GM21528 (cell line): ENCODE data around the gene MAPK6.
"Not testable (repeated sequence)": the region's sequence is repeated elsewhere in the genome, so short reads cannot be mapped to it uniquely, and the experiment has no call there.

Experiments used
- ATAC-seq: cut with Tn5 transposase; IDR thresholded peaks from one replicate; pipeline ENCODE4 v1.9.1; 2021; ENCODE audit warnings: mild to moderate bottlenecking, moderate library complexity; ENCODE audit not compliant: unreplicated experiment, low FRiP score

The MAPK6 gene

DNA sequence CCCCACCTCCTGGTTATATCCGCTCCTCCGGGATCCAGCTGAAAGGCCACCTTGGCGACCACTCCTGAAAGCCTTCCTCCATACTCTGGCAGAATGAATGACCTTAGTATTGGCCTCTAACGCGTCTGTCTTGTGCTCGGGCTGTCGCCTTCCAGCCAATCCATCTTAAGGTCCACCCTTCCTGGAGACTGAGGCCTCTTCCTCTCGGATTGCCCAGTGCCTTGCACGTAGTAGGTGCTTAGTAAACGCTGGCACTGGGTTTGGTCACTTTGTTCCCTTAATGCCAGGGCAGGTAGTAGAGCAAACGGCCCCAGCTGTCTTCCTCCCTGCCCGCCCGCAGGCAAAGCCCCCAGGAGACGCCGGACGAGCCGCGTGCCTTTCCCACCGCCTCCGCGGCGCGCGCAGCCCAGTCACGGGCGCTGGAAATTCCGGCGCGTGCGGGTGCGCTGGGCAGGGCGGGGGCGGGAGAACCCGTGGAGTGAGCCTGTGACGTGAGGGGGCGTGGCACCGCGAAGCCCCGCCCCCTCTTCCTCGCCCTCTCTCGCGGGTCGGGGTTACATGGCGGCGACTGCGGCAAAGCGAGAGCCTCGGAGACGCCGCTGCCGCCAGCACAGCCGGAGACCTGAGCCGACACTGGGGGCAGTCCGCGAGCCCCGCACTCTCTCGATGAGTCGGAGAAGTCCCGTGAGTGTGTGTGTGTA is at the start of gene MAPK6:
Gene MAPK6, plus strand, starts transcription at position 527 of the 701 bp plus-strand sequence. CDS start 27,242 bp downstream, outside the sequence.
- ATAC-seq, result peak; percentile 77

DNA sequence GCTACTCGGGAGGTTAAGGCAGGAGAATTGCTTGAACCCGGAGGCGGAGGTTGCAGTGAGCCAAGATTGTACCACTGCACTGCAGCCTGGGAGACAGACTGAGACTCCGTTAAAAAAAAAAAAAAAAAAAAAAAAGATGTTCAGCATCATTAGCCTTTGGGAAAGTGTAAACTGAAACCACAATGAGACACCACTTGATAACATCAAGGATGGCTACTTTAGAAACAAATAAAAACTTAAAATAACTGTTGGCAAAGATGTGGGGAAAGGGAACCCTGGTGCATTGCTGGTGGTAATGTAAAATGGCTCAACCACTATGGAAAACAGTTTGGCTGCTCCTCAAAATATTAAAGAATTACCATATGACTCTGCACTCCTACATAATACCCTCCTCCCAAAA is 49.3 kb upstream of the MAPK6 start:
- ATAC-seq, result no peak

DNA sequence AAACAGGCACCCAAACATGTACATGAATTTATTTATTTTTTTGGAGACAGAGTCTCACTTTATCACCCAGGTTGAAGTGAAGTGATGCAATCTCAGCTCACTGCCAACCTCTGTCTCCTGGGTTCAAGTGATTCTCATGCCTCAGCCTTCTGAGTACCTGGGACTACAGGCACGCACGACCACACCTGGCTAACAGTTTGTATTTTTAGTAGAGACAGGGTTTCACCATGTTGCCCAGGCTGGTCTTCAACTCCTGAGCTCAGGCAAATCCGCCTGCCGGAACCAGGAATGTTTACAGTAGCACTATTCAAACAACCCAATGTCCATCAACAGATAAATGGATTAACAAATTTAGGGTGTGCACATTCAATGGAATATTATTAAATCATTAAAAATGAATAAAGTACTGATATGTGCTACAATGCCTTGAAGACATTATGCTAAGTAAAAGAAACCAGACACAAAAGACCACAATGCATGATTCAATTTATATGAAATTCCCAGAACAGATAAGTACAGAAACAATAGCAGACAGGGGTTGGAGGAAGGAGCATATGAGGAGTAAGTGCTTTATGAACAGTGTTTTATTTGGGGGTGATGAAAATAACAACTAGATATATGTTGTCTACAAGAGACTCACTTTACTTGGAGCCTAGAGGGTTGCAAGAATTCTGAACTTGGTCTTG is 48.7 kb upstream of the MAPK6 start:
- no peak for ATAC-seq

DNA sequence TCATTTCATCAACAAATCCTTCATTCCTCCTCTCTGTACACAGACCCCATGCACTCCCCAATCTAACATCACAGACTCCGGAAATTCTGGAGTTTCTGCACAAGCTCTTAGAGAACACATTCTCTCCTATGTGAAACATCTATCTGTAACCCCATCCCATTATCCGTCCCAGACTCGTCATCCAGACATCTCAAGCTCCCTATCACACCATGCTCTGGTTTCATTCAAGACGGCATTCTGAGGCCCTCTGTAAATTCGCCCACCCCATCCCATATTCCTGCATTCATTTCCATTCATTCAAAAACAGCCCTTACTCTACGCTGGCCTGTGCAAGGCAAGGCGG is 48.0 kb upstream of the MAPK6 start:
- ATAC-seq, result peak; percentile 29

DNA sequence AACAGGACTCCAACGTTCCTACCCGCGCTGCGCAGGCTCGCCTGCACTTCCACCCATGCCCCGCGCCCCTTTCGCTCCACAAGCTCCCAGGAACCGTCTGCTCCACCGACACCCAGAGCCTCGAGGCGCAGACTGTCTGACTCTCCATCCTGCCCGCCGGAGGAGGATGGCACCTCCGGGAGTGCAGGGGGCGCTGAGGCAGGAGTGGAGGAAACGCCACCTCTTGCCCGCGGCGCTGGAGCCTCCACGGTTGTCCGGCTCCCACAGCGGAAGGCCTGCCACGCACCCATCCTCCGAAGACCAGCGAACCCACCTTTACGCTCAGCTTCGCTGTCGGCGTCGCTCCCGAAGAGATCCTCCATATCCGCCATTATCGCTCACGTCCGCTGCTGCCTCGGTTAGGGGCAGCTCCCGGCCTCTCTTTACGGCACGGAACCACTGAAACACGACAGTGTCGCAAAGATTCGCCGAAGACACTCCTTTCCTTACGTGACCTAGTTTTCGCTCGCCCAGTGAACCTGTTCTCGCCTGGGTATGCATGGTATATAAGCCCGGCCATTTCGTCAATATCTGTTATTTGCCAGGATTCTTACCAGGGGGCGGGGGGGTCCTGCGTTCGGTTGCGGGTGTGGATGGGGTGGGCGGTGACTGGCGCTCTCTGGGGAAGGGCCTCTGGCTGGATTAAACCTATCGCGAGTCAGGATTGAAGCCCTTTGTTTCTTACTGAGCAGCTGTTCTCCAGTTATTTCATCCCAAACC is 47.5 kb upstream of the MAPK6 start, which contains the start of gene LEO1:
Gene LEO1, minus strand, starts transcription at position 404 of the 759 bp plus-strand sequence. Its CDS starts 33 bp downstream, at position 371.
- ATAC-seq, result peak; percentile 88

DNA sequence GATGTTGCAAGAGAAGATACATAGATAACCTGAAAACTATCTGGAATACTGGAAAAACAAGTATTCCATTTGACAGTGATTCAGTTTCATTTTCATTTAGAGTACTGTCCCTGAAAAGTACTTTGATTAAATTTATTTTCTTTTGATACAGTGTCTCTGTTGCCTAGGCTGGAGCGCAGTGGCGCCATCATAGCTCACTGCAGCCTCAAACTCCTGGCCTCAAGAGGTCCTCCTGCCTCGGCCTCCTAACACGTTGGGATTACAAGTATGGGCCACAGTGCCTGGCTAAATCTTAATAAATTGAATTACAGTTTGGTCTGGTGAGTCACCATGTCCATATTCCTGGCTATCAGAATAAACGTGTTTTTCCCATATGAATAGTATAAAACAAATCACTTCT is 45.8 kb upstream of the MAPK6 start:
- ATAC-seq, result no peak

DNA sequence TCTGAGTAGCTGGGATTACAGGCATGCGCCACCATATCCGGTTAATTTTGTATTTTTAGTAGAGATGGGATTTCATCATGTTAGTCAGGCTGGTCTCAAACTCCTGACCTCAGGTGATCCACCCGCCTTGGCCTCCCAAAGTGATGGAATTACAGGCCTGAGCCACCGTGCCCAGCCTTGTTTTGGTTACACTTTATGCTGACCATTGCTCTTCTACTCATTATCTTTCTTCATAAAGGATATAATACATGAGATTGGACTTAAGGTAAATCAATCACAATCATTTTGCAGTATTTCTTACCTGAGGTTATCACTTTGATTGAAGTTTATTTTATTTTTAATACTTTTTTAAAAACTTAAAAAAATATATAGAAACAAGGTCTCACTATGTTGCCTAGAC is 45.2 kb upstream of the MAPK6 start:
- no peak for ATAC-seq

DNA sequence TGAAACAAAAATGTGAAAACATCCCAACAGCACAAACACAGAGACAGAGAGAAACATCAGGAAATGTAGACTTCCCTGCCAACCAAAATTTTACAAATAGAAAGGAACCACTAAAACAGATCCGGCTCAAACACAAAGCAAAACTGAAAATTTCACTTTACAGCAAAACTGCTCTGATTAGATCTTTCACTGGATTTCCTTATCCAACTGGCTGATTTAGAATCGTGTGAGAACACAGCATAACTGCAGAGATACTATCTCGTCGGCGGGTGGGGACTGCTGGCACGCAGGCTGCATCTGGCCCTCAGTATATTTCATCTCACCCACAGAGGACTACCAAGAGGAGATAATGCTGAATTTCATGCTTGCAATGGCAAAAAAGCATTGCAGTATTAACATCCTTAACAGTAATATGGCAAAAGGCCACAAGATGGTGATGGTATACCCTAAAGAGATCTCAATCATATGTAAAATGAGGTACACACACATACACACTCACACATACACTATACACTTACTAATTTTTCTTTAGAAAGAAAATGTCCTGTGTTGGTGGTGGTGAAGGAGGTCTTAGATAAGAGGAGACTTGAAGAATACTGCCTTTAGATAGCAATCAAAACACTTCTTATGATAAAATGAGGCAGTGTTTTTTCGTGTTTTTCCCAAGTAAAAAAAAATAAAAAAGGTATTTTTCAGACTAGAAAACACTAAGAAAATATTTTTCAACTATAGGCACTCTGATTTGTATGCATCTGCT is 36.8 kb upstream of the MAPK6 start:
- peak; percentile 88 for ATAC-seq

DNA sequence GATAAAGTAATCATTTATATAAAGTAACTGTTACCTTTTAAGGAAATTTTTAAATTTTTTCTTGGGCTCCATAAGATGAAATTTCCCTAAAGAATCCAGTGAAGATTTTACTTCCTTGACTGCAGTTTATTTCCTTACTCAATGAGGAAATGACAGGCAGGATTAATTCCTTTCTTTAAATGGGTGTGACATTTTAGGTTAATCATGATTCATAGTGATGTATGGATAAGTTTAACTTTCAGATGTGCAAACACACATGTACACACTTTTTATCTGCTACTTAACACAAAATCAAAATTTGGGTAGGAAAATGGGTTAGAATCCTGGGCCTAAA is 36.3 kb upstream of the MAPK6 start:
- no peak for ATAC-seq

DNA sequence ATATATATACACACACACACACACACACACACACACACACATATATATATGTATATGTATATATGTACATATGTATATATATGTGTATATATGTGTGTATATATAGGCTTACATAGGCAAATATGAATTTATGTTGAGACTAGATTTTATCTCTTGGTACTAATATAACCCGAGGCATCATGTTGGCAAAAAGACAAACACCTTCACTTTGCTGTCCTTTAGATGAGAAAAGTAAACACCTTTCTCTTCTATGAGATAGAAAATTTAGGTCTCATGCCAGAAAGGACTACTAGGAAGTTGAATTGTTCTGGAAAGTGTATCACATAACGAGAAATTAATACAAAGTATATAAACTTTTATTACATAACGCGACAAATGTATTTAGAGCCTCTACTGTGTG is 27.9 kb upstream of the MAPK6 start:
- no peak for ATAC-seq

DNA sequence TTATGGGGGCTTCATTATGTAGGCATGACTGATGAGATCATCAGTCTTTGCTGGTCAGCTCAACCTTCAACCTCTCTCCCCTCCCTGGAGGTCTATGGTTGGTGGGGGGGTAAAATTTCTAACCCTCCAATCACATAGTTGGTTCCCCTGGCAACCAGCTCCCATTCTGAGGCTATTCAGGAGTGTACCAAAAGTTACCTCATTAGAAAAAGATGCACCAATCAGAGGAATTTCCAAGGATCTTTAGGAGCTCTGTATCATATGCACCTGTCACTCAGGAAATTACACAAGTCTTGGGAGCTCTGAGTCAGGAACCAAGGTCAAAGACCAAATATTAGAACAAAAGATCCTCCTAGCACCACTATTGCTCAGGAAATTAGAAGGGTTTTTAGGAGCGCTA is 26.1 kb upstream of the MAPK6 start:
- ATAC-seq, result no peak

DNA sequence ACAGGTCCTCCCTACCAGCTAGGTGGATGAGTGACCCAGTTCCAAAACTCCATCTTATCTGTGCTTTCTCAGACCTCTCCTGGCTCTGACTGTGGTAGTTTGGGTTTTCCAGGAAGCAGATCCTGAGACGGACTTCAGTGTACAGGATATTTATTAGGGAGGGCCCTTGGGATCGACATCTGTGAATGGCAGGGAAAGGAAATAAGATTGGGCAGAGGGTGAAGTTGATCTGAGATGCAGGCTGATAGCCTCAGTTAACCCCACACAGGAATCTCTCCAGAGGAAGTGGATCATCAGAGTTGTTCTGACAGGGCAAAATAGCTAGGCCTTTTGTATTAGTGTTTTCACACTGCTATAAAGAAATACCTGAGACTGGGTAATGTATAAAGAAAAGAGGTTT is 16.7 kb upstream of the MAPK6 start:
- ATAC-seq, result no peak

DNA sequence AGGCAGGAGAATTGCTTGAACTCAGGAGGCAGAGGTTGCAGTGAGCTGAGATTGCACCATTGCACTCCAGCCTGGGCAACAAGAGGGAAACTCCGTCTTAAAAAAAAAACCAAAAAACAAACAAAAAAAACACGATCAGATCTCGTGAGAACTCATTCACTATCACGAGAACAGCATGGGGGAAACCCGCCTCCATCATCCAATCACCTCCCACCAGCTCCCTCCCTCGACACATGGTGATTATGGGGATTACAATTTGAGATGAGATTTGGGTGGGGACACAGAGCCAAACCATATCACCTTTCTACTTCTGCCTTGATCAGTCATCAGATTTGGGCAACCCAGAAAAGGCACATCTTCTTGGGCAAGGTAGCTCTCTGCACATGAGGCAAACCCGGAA is 15.9 kb upstream of the MAPK6 start:
- ATAC-seq, result not testable (repeated sequence)

DNA sequence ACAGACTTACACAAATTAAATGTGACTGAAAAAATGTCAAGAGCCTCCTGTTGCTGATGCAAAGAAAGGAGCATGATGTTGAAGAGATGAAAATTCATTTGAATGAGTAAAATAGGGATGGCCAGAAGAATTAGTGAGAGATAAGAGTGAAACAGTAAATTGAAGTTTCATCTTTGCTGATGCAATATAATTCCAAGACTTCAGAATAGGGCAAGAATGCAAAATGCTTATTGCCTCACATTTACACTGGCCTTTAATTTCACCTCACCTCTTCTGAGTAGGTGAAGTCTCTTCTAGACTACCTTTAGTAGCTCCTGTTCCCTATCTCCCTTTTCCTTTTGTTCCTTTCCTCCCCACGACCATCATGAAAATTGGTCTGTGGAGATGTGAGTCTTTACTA is 15.3 kb upstream of the MAPK6 start:
- ATAC-seq, result no peak

DNA sequence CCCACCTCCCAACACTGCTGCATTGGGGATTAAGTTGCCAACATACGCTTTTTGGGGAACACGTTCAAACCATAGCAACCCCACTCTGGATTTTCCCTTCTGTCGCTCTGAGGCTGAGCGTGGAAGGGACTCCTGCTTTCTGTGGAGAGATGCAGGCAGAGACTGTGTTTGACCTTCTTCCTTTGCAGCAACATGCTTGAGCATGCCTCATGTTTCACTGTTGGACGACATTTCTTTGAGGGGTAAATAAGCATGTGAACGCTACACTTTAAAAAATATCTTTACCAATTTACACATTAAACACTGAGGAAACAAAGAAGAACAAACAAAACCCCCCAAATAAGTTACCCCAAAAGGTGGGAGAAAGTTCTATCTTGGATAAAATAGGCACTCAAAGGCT is 14.2 kb upstream of the MAPK6 start:
- ATAC-seq, result no peak

DNA sequence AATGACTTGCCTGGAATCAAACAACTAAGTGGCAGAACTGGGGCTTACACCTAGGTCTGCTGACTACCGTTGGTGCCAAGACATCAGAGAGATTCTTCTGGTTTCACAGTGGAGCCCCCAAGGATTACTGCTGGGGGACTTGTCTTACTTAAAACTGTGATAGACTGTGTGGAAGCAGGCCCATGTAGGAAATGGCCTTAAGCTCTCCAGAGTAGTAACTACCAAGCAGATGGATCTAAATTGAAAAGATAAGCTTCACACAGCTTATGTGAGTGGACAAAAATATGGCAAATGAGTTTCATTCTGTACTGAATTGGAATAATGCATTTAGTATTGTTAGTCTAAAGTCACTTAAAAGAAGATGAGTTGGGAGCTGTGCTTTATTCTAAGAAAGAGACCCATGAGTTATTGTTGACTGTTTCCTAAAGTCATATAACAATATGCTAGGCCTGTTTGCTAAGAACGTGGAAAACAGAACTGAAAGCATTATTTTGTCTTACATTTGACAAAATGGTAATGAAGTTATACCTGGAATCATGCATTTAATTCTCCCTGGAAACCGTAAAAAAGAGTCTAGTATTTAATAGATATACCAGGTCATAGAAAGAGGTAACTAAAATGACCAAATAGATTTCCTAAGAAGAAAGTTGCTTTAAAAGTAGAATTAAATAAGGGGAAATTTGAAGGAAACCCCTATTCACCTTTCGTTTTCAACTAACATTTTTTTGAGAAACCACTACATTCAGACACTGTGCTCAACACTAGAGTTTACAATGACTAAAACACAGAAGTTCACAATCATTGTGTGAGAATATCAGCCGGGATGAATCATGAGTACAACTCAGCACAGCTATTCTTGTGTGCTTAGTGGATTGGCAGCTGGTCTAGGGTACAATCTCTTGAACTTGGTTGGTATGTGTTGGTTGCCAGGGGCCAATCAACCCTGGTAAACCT is 13.0 kb upstream of the MAPK6 start:
- peak; percentile 70 for ATAC-seq

DNA sequence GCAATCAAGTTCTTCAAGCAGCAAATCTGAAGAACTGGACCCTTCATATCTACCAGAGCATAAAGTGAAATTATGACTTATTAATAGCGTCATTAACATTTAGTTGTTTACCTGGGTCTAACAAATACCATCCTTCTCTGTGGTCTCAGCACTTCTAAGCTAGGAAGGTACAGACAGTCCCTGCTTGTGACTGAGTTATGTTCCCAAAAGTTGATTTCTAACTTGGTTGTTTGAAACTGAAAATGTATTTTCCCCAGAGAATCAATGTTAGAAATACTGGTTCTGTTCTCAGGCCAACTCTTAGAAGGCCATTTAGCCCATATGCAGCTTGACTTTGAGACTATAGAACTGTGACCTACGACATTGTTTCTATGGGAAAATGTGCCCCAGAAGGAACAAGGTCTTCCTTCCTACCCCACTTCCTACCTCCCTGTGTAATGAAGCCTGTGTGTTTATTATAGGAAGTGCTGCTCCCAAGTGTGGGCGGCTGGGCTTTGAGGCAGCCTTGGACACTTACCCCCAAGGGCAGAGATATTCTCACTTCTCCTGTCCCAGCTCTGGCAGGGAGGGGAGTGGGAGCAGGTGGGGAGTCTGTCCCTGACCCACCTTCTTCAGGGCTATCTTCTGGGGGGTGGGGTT is 12.2 kb upstream of the MAPK6 start:
- peak; percentile 41 for ATAC-seq

DNA sequence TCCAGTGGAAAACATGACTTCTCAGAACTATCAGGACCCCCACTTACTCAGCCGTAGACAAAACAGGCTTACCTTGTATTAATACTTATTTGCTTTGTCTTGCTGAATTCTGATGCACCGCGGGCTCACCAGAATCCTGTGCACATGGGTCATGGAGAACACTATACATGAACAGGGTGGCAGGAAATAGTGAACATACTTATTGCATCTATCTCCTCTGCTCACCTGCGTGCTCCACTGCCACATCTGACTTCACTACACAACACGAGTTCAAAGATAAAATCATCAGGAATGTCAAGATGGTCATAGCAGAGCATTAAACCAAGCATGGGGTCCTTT is 10.7 kb upstream of the MAPK6 start:
- ATAC-seq, result no peak

DNA sequence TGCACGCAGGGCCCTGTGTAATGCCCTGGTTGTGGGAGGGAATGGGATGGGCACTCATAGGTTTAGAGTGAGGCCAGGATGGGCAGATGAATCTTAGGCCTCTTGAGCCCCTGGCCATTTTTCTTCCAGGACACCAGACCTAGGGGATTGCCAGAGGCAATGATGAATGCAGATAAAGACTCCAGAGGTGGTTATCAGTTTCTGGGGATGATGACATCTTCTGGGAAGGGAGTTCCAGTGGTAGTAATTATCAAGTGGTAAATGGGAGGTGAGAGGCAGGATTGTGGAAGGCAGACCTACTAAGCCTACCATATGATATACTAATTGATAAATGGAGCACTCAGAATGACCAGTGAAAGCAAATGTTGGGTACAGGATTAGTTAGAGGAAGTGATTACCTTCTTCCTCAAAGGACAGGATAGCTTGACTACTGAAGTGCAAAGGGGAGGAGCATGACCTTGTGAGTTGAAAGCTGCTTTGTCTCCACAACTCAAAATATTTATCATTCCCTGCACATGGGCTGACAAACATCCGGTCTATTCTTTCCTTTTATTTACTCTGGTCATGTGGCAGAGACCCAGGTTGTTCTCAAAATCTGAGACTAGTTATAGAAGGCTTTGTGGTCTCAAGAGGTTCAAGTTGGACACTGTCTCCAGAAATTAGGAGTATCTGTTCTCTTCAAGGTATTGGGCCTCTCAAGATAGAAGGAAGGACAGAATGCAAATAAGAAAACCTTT is 10.2 kb upstream of the MAPK6 start:
- no peak for ATAC-seq
